Posterior cingulate gyrus (tissue), 11 donors: ENCODE results near the gene ITGB3BP.
"Not testable (repeated sequence)": the region's sequence is repeated elsewhere in the genome, so short reads cannot be mapped to it uniquely, and the experiment has no call there.

ENCODE experiments used
- DNase-seq, 10 donors: peaks; one replicate each; pipeline versions ENCODE4 v3.0.0 to v3.0.0-alpha.2; 2020 to 2021; ENCODE audit warnings: mixed read lengths in 3 of 10
- intact Hi-C: fragments of 100-400 bp; cut with DNase I; formaldehyde crosslinking; loops from one replicate; pipeline ENCODE4 v1.15.1; 2023

ITGB3BP gene

DNA sequence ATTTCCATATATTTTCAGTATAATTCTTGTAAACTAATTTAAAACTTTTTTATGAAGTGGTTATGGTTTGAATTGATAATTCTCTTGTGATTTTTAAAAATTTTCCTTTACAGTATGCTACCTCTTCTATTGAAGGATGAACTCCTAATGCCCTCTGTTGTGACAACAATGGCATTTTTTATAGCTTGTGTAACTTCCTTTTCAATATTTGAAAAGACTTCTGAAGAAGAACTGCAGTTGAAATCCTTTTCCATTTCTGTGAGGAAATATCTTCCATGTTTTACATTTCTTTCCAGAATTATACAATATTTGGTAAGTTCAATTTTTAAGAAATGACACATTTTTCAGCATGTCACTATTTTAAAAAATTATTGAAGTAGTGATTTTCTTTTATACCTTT, 94.2 kb downstream of the ITGB3BP start:
- DNase-seq = no peak
- intact Hi-C loops = no loop called here

DNA sequence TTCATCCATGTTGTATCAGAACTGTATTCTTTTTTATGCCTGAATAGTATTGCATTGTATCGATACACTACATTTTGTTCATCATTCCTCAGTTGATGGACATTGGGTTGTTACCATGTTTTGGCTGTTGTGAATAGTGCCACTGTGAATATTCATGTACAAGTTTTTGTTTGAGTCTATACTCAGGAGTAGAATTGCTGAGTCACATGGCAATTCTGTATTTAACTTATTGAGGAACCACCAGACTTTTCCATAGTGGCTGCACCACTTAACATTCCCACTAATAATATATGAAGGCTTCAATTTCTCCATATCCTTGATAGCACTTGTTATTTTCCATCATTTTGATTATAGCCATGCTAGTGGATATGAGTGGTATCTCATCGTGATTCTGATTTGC, 99.4 kb downstream of the ITGB3BP start:
- no peak for DNase-seq
- intact Hi-C loops = no loop called here

DNA sequence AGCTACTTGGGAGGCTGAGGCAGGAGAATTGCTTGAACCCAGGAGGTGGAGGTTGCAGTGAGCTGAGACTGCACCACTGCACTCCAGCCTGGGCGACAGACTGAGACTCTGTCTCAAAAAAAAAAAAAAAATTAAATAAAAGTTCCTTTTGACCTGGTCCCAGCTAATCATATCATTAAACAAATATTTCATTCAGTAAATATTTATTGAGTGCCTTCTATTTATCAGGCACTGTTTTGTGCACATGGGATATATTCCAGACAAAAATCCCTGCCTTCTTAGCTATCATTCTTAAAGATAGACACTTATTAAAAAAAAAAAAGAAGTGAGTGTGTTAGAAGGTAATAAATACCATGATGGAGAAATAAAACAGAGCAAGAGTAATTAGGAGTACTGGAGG, 102.3 kb downstream of the ITGB3BP start:
- DNase-seq, intact Hi-C loops: not testable (repeated sequence)

GRCh38 chr1:63418101-63418500, 104.9 kb downstream of the ITGB3BP start:
- no peak for DNase-seq
- intact Hi-C loops = no loop called here

GRCh38 chr1:63414691-63415365, 108.2 kb downstream of the ITGB3BP start:
- intact Hi-C loops = no loop called here
- no peak for DNase-seq

- DNase-seq = no peak
- intact Hi-C loops = no loop called here
Observed at GRCh38 chr1:63413394-63413793, 109.6 kb downstream of the ITGB3BP start.

DNA sequence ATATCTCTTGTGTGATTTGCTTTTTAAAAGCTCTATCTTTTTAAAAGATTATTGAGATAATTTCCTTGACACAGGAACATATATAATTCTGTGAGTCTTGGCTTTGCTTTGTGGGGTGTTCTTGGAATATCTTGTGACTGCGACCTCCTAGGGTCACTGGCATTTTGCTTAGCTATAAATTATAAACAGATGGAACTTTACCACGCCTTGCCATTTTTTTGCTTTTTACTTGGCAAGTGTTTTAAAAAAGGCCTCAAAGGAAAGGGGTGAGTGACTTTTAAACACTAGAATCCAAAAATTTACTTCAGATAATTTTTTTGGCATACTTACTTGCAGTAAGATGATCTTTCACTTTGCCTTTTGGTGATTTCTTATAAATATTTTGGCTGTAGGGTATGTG, 112.0 kb downstream of the ITGB3BP start:
- DNase-seq = no peak
- intact Hi-C loops = no loop called here

GRCh38 chr1:63408331-63408730, 114.7 kb downstream of the ITGB3BP start:
- intact Hi-C loops = no loop called here
- no peak for DNase-seq

DNA sequence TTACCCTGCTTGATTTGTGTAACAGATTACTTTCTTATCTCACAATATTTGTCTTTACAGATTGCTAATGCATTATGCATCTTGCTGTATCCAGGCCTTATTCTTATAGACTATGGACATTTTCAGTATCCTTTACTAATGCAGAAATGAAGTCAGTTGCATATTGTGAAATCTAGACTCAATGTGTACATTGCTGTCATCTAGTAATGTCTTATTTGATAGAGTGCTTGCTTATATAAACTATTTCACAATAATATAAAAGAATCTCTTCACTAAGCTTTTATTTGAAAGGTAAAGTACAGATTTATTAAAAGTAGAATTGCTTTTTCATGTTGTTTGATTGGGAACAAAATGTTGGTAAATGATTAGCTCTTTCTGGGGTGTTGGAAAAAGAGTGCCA, 116.0 kb downstream of the ITGB3BP start:
- no peak for DNase-seq
- intact Hi-C loops = no loop called here

GRCh38 chr1:63405987-63406386, 117.0 kb downstream of the ITGB3BP start:
- DNase-seq = no peak
- intact Hi-C loops = no loop called here

- DNase-seq = no peak
- intact Hi-C loops = no loop called here
Observed at GRCh38 chr1:63405021-63405420, 118.0 kb downstream of the ITGB3BP start.

GRCh38 chr1:63403386-63403785, 119.6 kb downstream of the ITGB3BP start:
- DNase-seq = no peak
- intact Hi-C loops = no loop called here

DNA sequence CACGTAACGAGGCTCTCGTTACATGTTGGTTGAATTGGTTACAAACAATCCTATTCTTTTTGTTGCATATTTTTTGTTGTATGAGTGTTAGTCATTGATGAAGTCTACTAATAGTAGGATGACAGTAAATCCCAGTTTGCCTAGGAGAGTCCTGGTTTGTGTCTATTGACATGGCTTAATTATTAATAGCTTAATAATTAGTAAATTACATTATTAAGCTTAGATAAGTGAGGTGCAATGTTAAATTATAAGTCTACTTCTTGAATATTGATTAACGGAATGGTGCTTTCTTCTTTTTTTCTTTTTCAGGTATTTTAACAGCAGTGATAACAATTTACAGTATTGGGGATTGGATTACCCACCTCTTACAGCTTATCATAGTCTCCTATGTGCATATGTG, 121.1 kb downstream of the ITGB3BP start:
- intact Hi-C loops = no loop called here
- DNase-seq = no peak
